ENCODE measurements around the gene SAMD4A. TPM values are rescaled to one million over a fixed set of nuclear protein-coding genes. Genes with fewer than 3 reads are reported as not detected.

Gene SAMD4A
- total RNA-seq, 4 donors from 2014 or later: 39.8 to 53.3 (median 48.0) TPM

- Histone ChIP-seq H3K27me3 (no peaks in the 10 kb centered on the region), H3K36me3 (peaks cover 0 to 13% (median 0%) of the 10 kb centered on the region in 3 donors), H3K4me3 (no peak overlapping the region), H3K4me1 (peaks cover 0 to 20% (median 8%) of the 10 kb centered on the region in 4 donors), H3K27ac (no peak overlapping the region), H3K9me3 (no peaks in the 10 kb centered on the region)
- WGBS, 2 donors: 92 to 93% methylated on average over 5 of the region's 5 CpGs
- DNase-seq (ENCODE audit: low spot score in 2 of 2): no peak
- TF ChIP-seq CTCF (IDR thresholded peaks at IDR 0.05): no peak
- no peak for TF ChIP-seq EP300 (IDR thresholded peaks at IDR 0.05)
- TF ChIP-seq POLR2A (IDR thresholded peaks at IDR 0.05): no peak
These were observed 135.6 kb downstream of the SAMD4A start for GRCh38 chr14:54702492-54702891.

GRCh38 chr14:54703082-54703481 is 136.2 kb downstream of the SAMD4A start:
- H3K36me3 ChIP-seq: peaks cover 0 to 13% (median 0%) of the 10 kb centered on the region in 3 donors
- H3K4me1 ChIP-seq: peaks cover 0 to 20% (median 8%) of the 10 kb centered on the region in 4 donors
- TF ChIP-seq CTCF (IDR thresholded peaks at IDR 0.05) (no peak), EP300 (IDR thresholded peaks at IDR 0.05) (no peak), POLR2A (IDR thresholded peaks at IDR 0.05) (no peak)
- no peak overlapping the region for H3K4me3 ChIP-seq
- WGBS, 2 donors: 93 to 98% methylated on average over 5 of the region's 5 CpGs
- DNase-seq (ENCODE audit: low spot score in 2 of 2): no peak
- H3K27ac ChIP-seq: no peak overlapping the region
- no peaks in the 10 kb centered on the region for H3K27me3 ChIP-seq
- no peaks in the 10 kb centered on the region for H3K9me3 ChIP-seq

DNA sequence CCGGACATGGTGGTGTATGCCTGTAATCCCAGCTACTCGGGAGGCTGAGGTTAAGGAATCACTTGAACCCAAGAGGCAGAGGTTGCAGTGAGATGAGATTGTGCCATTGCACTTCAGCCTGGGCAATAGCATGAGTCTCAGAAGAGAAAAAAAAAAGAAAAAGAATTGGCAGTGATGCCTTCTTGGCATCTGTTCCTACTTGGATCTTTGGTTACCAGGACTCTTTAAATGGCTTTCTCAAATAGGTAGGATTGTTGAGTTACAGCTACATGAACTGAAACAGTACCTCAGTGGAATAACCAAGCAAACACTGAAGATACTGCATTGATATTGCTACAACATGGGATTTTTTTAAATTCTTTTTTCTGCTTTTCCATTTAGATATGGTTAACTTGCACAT is 136.8 kb downstream of the SAMD4A start:
- H3K9me3 ChIP-seq: no peaks in the 10 kb centered on the region
- H3K4me3 ChIP-seq: no peak overlapping the region
- H3K27me3 ChIP-seq: no peaks in the 10 kb centered on the region
- peaks cover 0 to 14% (median 6%) of the 10 kb centered on the region in 4 donors for H3K4me1 ChIP-seq
- H3K36me3 ChIP-seq: peaks cover 0 to 13% (median 0%) of the 10 kb centered on the region in 3 donors
- no peak for DNase-seq (ENCODE audit: low spot score in 2 of 2)
- TF ChIP-seq POLR2A (IDR thresholded peaks at IDR 0.05) (no peak), CTCF (IDR thresholded peaks at IDR 0.05) (no peak), EP300 (IDR thresholded peaks at IDR 0.05) (no peak)
- 92 to 94% methylated on average over 2 of the region's 2 CpGs for WGBS, 2 donors
- no peak overlapping the region for H3K27ac ChIP-seq

- Histone ChIP-seq H3K9me3 (no peaks in the 10 kb centered on the region), H3K27me3 (no peaks in the 10 kb centered on the region), H3K4me3 (no peak overlapping the region), H3K36me3 (peaks cover 0 to 13% (median 0%) of the 10 kb centered on the region in 3 donors), H3K27ac (no peak overlapping the region), H3K4me1 (peaks cover 0 to 4% (median 0%) of the 10 kb centered on the region in 4 donors)
- no peak for TF ChIP-seq POLR2A (IDR thresholded peaks at IDR 0.05)
- no peak for TF ChIP-seq EP300 (IDR thresholded peaks at IDR 0.05)
- no peak for TF ChIP-seq CTCF (IDR thresholded peaks at IDR 0.05)
- 92 to 100% methylated on average over 2 of the region's 2 CpGs for WGBS, 2 donors
- no peak for DNase-seq (ENCODE audit: low spot score in 2 of 2)
These were observed 137.8 kb downstream of the SAMD4A start for GRCh38 chr14:54704768-54705167.

DNA sequence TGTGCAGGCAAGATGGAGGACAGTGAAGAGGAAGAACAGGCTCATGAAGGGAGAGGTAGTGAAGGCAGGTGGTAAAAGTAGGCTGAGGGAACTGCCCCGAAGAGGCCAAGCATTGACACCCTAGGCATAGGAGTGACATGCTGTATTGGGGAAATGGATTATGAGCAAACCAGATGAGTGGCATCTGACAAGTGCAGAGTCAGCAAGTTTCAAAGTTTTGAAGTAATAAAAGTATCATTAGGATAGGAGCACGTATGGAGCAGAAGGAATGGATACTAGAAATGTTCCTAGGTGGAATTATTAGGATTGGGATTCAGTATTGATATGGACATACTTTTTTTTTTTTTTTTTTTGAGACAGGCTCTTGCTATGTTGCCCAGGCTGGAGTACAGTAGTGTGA is 139.8 kb downstream of the SAMD4A start:
- 83 to 84% methylated on average over 2 of the region's 2 CpGs for WGBS, 2 donors
- Histone ChIP-seq H3K27ac (no peak overlapping the region), H3K36me3 (peaks cover 0 to 13% (median 0%) of the 10 kb centered on the region in 3 donors), H3K27me3 (no peaks in the 10 kb centered on the region), H3K9me3 (no peaks in the 10 kb centered on the region), H3K4me1 (peaks cover 0 to 7% (median 5%) of the 10 kb centered on the region in 4 donors), H3K4me3 (no peak overlapping the region)
- TF ChIP-seq EP300 (IDR thresholded peaks at IDR 0.05) (no peak), POLR2A (IDR thresholded peaks at IDR 0.05) (no peak), CTCF (IDR thresholded peaks at IDR 0.05) (no peak)
- DNase-seq (ENCODE audit: low spot score in 2 of 2): no peak

All from tibial nerve (tissue), 4 donors.